ENCODE measurements around the gene HIF3A.
"Not testable (repeated sequence)": the region's sequence is repeated elsewhere in the genome, so short reads cannot be mapped to it uniquely, and the experiment has no call there.

The HIF3A gene

DNA sequence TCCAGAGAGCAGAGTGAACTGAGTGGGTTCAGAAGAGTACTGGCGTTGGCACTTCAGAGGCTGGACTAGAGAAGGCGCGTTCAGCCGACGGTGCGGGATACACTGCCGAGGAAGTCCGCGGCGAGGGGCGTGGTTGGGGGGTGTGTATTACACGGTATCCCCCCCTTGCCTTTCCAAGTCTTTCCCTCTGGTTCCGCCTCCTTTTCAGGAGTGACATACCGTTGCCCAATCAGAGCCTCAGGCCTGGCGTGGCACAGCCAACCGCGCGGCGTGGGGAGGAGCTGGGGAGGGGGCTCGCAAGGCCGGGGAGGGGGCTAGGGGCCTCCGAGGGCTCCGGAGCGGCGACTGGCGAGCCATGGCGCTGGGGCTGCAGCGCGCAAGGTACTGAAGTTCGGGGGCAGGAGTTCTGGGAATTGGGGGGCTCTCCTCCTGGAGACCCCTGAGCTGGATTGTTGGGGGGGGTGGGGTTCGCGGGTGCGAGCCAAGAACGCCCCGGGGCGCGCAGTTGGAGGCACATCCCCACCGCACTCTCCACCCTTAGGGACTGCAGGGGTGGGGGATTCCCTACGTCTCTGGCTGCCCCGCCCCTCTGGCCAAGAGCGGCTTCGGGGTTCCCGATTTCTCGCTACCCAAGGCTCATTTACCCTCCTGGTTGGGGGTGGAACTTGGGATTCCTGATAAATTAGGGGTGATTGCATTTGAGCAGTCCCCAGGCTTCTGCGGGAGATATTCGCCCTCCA is at the start of gene HIF3A:
HIF3A (plus strand) TSS at position 321 of the 740 bp plus-strand sequence; CDS start at position 356, 35 bp downstream.
- DNase-seq, result peak; percentile 36

DNA sequence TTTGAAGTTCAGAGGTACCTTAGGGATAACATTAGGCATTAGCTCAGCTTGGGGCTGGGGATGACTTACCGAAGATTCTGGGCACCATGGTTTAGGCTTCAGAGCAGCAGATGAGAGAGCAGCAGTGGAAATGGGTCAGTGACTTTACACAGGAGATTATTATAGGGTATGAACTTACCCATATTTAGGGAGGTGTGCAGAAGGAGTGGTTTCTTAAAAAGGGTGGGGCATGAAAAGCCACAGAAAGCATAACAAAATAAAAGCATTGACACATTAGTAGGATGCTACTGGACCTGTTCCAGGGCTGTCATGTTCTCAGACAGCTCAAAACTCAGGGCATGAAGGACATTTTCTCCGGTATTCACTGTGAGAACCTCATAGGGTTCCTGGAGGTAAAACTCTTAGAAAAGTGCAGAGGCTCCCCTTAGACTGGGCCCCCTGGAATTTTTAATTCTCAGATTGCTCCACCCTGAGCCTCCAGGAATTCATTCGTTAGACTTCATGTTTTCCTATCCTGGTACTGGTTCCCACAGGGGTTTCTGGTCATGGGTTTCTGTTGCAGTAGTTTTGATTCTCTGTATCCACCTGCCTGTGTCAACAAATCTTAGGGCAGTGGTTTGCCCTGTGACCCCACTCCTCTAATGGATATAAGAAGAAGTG is 46.6 kb upstream of the HIF3A start:
- DNase-seq, result no peak

GRCh38 chr19:46251416-46251815 is 45.4 kb upstream of the HIF3A start:
- DNase-seq, result no peak

DNA sequence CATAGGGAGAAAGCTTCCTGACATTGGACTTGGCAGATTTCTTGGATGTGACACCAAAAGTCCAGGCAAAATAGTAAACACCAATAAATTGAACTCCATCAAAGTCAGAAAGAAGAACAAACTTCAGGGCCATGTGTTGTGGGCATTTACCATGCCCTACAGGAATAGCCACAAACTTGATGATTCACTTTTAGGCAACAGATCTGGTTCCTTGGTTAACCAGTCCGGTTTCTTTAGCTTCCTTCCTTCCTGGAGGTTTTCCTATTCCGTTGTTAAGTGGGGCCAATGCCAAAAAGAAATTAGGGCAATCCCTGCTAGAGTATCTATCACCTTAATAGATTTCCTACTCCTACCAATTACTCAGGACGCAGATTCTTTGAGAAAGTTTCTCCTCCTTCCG is 42.1 kb upstream of the HIF3A start:
- DNase-seq, result no peak

DNA sequence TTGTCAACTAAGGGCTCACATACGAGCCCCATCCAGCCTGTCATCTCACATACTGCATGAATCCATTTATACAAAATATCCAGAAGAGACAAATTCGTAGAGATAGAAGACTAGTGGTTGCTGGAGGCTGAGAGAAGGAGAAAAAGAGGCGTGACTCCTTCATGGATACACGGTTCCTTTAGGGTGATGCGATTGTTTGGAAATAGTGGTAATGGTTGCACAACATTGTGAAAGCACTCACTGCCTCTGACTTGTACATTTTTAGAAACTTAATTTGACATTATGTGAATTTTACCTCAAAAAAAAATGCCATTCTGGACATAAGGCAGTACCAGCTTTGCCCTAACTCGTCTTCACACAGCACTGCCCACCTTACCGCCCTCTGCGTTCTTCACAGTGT is 40.0 kb upstream of the HIF3A start:
- no peak for DNase-seq

- DNase-seq, result not testable (repeated sequence)
Observed at GRCh38 chr19:46261501-46261900, 35.3 kb upstream of the HIF3A start.

DNA sequence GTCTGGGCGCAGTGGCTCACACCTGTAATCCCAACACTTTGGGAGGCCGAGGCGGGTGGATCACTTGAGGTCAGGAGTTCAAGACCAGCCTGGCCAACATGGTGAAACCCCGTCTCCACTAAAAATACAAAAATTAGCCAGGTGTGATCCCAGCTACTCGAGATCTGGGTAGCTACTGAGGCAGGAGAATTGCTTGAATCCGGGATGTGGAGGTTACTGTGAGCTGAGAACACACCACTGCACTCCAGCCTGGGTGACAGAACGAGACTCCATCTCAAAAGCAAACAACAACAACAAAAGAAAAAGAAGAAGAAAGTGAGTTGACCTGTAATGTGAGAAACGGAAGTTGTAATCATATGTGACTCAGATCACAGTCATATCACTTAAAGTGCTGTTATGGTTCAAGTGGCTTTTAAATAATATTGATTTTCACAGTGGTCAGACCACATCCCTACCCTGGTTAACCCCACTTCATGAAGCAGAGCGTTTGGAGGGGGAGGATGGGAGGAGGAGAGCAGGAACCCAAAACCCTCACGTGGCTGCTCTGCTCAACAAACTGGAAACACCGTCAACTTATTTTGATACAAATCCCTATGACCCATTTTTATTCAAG is 34.1 kb upstream of the HIF3A start:
- DNase-seq, result peak; percentile 55

DNA sequence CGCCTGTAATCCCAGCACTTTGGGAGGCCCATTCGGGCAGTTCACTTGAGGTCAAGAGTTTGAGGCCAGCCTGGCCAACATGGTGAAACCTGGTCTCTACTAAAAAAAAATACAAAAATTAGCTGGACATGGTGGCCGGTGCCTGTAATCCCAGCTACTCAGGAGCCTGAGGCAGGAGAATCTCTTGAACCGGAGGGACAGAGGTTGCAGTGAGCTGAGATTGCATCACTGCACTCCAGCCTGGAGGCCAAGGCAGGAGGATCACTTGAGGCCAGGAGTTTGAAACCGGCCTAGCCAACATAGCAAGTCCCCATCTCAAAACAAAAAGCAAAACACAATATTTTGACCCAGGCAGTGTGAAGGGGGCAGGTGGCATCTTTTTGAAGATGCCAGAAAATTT is 32.0 kb upstream of the HIF3A start:
- not testable (repeated sequence) for DNase-seq

DNA sequence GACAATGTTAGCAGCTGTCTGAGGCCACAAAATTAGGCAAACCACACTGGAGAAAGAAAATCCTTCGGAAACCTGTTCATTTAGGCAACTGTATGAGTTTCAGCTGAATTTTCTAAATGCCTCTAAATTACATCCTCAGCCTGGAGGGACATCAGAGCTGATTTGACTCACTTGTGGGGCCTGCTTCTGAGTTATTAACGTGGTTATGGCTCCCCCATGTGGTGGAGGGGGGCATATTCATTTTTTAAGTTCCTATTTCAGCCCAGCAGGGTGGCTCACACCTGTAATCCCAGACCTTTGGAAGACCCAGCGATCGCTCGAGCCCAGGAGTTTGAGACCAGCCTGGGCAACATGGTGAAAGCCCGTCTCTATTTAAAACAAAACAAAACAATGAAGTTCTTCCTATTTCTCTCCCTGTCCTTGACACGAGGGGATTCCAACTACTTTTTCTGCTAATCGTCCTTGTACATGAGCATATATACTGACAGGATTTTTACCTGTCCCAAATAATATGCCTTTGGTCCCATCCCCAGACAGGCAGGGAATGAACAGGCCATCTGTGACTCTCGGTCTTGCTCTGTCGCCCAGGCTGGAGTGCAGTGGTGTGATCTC is 31.5 kb upstream of the HIF3A start:
- peak; percentile 81 for DNase-seq

- no peak for DNase-seq
Observed at GRCh38 chr19:46269101-46269500, 27.7 kb upstream of the HIF3A start.

DNA sequence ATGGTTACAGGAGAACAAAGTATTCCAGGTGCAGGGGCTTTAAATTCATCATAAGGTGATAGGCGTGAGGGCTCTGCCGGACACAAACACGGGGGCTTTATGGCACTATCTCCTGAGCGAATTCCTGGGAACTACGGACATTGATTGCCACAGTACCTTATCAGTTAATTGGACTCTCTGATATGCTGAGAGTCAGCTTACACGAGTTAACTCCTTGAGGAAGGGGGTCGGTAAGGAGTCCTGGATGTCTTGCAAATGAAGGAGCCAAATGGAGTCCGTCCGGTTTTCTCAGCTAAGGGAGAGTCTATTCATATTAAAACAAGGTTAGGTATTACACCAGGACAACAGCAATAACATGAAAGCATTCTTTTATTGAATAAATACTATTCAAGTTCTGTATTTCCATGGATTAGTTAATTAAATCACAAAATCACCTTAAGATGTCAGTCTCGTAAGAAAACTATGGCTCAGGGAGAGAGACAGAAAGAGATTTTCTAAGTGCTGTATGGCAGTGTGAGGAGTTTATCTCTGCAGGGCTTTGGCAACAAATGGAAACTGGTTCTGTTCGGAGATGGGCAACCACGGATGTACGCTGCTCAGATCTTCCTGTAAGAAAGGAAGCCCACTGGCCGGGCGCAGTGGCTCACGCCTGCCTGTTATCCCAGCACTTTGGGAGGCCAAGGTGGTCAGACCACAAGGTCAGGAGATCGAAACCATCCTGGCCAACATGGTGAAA is 26.2 kb upstream of the HIF3A start:
- DNase-seq, result no peak

DNA sequence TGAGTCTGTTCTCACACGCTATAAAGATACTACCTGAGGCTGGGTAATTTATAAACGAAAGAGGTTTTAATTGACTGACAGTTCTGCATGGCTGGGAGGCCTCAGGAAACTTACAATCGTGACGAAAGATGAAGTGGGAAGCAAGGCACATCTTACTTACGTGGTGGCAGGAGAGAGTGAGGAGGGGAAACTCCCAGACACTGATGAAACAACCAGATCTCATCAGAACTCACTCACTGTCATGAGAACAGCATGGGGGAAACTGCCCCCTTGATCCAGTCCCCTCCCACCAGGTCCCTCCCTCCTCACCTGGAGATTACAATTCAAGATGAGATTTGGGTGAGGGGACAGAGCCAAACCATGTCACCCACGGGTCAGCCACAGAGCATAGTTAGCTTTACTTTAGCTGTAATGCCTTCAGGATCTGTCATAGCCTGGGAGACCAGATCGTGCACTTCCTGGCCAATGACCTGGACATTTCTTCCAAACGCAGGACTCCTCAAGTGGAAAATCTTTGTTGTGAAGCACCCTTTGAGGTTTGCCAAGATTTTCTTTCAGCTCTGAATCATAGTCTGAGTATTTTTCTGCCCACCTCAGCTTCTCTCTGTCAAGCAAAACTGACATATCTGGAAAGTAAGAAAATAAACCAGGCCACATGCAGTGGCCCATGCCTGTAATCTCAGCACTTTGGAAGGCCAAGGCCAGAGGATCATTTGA is 25.2 kb upstream of the HIF3A start:
- peak; percentile 78 for DNase-seq

DNA sequence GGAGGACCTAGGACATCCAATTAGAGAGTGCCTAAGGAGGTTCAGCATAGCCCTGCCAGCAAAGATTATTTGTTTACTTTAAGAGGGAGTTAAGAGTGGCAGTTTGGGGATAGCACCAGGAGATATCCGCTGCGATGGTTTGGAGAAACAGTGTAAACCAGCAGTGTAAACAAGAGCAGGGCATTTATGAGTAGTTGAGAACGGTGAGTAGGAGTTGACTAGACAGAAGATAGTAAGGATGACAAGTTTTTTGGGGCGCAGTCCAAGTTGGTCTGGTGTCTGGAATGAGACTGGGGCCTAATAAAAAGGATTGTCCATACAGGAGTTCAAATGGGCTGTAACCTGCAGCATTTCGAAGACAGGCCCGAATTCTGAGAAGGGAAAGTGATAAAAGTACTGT is 22.9 kb upstream of the HIF3A start:
- DNase-seq, result not testable (repeated sequence)

GRCh38 chr19:46279177-46279576 is 17.7 kb upstream of the HIF3A start:
- no peak for DNase-seq

DNA sequence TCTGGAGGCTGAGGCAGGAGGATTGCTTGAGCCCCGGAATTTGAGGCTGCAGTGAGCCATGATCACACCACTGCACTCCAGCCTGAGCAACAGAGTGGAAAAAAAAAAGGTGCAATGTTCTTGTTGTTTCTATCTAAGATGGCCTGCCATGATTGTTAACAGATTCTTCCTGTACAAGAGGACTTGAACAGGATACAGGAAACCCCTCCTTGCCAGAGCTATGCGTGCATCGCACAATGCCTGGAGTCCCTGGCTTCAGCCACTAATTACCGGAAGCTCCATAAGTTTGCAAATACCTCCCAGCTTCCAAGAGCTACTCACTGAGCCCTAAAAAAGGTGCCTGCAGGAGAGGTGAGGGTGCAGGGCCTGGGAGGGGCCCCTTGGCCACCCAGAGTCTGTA is 13.1 kb upstream of the HIF3A start:
- no peak for DNase-seq

DNA sequence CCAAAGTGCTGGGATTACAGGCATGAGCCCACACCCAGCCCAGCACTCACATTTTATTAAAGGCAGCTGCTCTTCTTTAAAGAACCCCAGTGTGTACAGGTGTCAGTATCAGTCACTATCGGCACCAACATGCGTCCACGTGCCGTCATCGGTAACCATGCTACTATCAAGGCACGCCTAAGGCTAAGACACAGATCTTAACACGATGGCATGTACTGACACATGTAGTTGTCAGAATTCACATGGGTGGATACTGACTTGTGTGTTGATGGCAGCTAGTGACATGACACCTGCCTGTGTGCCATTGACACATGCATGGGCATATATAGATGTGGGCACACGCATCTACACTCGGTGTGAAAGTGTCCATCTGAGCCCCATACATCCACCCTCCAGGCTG is 12.2 kb upstream of the HIF3A start:
- DNase-seq, result no peak

- DNase-seq, result no peak
Observed at GRCh38 chr19:46287585-46287984, 9.3 kb upstream of the HIF3A start.

DNA sequence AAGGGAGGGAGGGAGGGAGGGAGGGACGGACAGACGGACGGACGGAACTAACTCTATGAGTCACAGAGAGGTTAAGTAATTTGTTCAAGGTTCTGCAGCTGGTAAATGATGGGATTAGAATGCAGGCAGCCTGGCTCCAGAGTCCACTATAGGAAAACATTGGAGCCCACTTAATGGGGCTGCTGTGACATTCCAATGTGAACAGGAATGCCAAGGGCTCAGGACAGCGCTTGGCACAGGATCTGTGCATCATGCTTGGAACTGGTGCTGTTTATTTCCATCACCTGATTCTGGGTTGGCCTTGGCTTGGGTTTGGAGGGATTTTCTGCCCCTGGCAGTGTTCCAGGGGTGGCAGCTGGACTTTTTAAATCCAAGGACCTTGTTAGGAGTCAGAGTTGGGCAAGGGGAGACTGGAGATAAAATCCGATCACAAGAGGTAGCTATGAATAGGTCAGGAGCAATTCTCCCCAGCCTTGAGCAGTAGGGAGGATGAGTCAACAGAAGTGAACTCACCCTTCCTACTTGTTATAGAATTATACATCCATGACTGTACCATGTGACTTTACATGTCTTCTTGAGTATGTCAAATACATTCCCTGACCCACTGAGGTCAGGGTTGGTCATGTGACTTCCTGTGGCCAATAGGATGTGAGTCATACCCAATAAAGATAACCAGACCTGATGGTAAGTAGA is 7.8 kb upstream of the HIF3A start:
- peak; percentile 97 for DNase-seq

GRCh38 chr19:46289724-46290619 is 6.9 kb upstream of the HIF3A start:
- no peak for DNase-seq

DNA sequence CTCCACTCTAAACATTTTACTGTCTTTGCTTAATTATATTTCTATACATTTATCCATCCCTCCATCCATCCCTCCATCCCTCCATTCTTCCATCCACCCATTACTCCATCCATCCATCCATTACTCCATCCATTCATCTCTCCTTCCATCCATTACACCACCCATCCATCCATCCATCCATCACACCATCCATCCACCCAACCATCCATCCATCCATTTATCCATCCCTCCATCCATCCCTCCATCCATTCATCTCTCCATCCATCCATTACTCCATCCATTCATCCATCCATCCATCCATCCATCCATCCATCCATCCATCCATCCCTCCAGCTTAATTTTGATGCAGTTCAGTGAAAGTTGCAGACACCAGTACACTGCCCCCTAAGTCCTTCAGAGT is 5.0 kb upstream of the HIF3A start:
- DNase-seq, result no peak

DNA sequence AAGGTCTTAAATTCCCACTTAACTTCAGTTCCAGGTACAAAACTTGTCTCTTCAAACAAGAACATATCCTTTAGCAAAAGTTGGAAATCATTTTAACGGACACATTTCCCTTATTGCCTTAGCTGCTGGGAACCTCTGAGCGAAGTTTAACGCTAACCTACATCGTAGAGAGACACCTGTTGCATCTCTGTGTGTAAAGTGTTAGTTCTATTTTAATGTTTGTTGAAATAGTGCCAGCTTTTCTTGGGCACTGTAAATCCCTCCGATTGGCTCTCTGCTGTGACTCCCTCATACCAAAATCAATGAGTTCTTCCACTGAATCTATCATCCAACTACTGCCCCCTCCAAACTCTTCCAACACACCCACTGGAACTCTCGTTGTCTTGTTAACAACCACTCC is 2.3 kb upstream of the HIF3A start:
- no peak for DNase-seq
